HG03457 (cell line): ENCODE measurements around the gene ECE2.
"Not testable (repeated sequence)": the region's sequence is repeated elsewhere in the genome, so short reads cannot be mapped to it uniquely, and the experiment has no call there.

Experiments
- ATAC-seq: cut with Tn5 transposase; IDR thresholded peaks from one replicate; pipeline ENCODE4 v1.9.1; 2021; ENCODE audit warnings: moderate number of reproducible peaks; ENCODE audit not compliant: unreplicated experiment

Gene ECE2

GRCh38 chr3:184262764-184263179 is 13.1 kb upstream of the ECE2 start:
- no peak for ATAC-seq

GRCh38 chr3:184267249-184267648 is 8.6 kb upstream of the ECE2 start:
- ATAC-seq = not testable (repeated sequence)

- no peak for ATAC-seq
These were observed 3.6 kb upstream of the ECE2 start for GRCh38 chr3:184272269-184272668.

GRCh38 chr3:184275381-184275701 is 481 bp upstream of the ECE2 start:
- no peak for ATAC-seq

GRCh38 chr3:184277366-184277765 is 1.5 kb downstream of the ECE2 start:
- ATAC-seq = no peak

- ATAC-seq = no peak
These were observed 7.1 kb downstream of the ECE2 start for GRCh38 chr3:184282941-184283340.

- no peak for ATAC-seq
These were observed 7.9 kb downstream of the ECE2 start for GRCh38 chr3:184283681-184284080.

GRCh38 chr3:184284696-184285095 is 8.9 kb downstream of the ECE2 start:
- no peak for ATAC-seq

- no peak for ATAC-seq
These were observed 13.7 kb downstream of the ECE2 start for GRCh38 chr3:184289426-184289938.

- ATAC-seq = no peak
These were observed 14.5 kb downstream of the ECE2 start for GRCh38 chr3:184290331-184290730.

GRCh38 chr3:184291044-184291737 is 15.4 kb downstream of the ECE2 start:
- ATAC-seq = no peak

- ATAC-seq = no peak
These were observed 16.1 kb downstream of the ECE2 start for GRCh38 chr3:184291738-184292445.

GRCh38 chr3:184295771-184296170 is 19.9 kb downstream of the ECE2 start:
- ATAC-seq = no peak

GRCh38 chr3:184296616-184297015 is 20.8 kb downstream of the ECE2 start:
- no peak for ATAC-seq

- peak; percentile 84 for ATAC-seq
These were observed 23.1 kb downstream of the ECE2 start, which contains the start of gene PSMD2 for GRCh38 chr3:184298759-184299487. PSMD2 (plus strand) TSS chr3:184299241; CDS start chr3:184299267, 26 bp downstream.

- no peak for ATAC-seq
These were observed 23.9 kb downstream of the ECE2 start for GRCh38 chr3:184299488-184300377.

- no peak for ATAC-seq
These were observed 24.5 kb downstream of the ECE2 start for GRCh38 chr3:184300378-184300720.

- no peak for ATAC-seq
These were observed 29.8 kb downstream of the ECE2 start for GRCh38 chr3:184305577-184305976.

GRCh38 chr3:184306341-184306972 is 30.6 kb downstream of the ECE2 start:
- no peak for ATAC-seq

GRCh38 chr3:184307915-184308314 is 32.1 kb downstream of the ECE2 start:
- ATAC-seq = no peak
